Measurements from ENCODE around the gene SMAD6.

Gene SMAD6

DNA sequence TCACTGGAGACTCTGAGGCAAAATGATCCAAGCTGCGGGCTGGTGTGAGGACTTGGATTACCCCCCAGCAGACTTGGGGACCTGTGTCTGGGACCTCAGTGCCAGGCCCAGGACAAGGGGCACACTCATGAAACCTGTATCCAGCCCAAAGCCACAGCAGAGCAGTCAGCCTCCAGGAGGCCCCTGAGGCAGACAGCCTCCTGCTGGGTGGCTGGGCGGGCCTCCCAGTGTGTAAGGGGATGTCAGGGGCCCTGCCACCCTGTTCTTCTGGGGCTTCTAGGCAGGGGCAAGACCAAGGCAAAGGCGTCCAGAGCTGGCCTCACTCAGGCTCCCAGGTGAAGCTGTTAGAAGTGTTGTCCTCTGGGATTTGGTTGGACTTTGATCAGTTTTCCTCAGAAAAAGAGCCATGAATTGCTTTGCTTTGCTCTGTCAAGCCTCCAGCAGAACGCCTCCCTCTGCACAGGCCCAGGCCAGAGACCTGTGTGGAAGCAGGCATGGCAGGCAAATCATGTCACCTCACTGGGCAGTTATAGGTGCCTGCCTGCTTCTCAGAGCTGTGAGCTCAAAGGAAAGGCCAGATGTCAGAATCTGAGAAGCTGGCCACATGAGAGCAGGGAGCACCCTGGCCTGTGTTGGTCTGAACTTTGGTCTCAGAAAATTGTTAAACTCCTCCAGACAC, 77.4 kb downstream of the SMAD6 start:
- no peak for DNase-seq

DNA sequence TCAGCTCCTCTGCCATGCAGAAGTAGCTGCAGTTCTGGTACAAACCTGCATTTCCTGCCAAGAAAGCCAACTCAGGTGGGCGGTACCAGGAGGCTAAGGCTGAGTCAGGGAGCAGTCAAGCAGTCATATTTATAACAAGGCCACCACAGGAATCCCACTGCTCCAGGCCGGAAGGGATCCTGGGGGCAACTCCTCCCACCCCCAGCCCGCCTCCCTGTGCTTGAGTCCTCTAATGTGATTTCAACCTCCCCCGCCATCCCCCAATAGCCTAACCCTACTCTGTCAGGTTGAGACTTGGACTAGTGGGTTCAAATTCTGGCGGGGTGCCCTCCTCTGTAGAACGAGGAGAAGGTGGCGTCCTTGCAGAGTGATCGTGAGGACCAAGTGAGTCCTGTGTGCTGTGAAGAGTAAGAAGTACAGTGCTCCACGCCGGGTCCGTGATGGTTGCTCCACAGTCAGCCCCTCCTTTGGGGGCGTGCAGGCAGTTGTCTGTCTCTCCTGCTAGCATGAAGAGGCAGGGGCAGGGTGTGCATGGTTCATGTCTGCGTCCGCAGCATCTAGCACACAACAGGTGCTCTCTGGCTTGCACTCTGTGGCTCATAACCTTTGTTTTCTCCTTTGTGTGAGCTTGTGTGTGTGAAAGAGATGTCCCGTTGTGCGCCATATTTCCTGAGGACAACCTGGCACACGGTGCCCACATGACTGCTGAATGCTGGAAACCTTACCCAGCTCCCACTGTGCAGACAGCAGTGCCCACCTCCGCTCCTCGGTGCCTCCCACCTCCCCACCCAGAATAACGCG, 78.3 kb downstream of the SMAD6 start:
- no peak for DNase-seq

DNA sequence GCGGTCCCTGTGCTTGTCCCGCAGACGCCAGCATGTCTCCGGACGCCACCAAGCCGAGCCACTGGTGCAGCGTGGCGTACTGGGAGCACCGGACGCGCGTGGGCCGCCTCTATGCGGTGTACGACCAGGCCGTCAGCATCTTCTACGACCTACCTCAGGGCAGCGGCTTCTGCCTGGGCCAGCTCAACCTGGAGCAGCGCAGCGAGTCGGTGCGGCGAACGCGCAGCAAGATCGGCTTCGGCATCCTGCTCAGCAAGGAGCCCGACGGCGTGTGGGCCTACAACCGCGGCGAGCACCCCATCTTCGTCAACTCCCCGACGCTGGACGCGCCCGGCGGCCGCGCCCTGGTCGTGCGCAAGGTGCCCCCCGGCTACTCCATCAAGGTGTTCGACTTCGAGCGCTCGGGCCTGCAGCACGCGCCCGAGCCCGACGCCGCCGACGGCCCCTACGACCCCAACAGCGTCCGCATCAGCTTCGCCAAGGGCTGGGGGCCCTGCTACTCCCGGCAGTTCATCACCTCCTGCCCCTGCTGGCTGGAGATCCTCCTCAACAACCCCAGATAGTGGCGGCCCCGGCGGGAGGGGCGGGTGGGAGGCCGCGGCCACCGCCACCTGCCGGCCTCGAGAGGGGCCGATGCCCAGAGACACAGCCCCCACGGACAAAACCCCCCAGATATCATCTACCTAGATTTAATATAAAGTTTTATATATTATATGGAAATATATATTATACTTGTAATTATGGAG, 79.1 kb downstream of the SMAD6 start:
- no peak for DNase-seq

DNA sequence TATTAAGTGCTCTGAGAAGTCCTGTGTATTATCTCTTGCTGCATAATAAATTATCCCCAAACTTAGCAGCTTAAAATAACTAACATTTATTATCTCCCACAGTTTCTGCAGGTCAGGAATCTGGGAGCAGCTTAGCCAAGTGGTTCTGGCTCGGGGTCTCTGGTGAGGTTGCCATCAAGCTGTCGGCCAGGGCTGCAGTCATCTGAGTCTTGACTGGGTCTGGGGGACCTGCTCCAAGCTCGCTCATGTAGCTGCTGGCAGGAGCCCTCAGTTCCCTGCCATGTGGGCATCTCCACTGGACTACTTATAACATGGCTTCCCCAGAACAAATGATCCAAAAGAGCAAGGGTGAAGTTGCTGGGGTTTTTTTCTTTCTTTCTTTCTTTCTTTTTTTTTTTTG, 80.7 kb downstream of the SMAD6 start:
- no peak for DNase-seq

DNA sequence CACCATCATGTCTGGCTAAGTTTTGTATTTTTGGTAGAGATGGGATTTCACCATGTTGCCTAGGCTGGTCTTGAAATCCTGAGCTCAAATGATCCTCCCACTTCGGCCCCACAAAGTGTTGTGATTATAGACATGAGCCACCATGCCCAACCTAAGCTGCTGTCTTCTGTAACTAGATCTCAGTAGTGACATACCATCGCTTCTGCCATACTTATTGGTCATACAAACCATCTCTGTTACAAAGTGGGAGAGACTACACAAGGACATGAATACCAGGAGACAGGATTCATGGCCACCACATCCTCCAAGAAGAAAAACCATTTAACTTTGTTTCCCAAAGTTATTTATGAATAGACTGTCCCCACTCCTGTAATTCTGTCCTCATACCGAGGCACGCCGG, 81.3 kb downstream of the SMAD6 start:
- no peak for DNase-seq

DNA sequence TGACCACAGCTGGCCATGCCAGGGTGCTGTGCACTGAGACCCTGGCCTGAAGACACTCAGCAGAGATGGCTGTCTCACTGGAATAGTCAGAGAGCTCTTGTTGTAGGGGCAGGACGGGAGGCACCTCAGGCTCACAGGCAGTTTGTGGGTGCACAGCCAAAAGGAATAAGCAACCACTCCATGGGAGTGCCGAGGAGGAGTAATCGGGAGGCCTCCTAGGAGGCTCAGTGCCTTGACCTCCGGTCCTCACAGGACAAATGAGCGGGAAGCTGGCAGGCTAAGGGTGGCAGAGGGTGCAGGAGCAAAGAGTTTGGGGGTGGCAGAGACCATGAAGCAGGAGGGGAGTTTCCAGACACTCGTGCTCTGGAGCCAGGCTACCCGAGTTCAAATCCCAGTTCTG, 81.7 kb downstream of the SMAD6 start:
- DNase-seq = no peak

DNA sequence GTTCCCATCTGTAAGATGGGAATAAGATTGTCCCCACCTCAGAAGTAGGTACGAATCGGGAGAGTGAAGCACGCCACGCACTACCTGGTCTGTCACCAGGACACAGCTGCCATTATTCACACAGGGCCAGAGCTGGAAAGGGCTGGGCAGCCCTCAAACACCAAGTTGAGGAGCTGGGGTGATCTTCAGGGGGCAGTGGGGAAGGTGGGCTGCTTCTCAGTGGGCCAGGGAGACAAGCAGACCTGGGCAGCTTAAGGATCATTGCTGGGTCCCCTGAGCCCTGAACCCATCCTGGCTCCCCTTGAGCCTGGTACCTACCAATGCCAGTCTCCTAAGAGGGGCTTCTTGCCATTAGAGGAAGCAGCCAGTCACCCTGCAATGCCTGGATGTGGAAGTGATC, 82.1 kb downstream of the SMAD6 start:
- no peak for DNase-seq

DNA sequence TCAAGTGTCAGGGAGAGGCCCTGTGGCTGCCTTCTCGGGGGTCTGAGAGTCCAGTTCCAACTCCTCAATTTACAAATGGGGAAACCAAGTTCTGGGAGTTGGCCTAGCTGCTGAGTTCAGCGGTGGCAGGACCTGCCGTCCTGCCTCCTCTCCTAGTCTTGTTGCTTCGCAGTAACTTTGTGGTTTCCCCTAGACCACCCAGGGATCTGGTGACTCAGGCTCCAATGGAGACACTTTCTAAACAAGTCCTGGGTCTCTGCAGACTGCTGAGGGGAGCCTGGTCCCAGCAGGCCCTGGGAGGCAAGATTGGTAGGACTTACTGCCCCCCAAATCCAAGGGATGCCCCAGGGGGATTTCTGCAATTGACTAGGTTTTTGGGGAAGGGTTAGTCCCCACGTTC, 83.6 kb downstream of the SMAD6 start:
- no peak for DNase-seq

DNA sequence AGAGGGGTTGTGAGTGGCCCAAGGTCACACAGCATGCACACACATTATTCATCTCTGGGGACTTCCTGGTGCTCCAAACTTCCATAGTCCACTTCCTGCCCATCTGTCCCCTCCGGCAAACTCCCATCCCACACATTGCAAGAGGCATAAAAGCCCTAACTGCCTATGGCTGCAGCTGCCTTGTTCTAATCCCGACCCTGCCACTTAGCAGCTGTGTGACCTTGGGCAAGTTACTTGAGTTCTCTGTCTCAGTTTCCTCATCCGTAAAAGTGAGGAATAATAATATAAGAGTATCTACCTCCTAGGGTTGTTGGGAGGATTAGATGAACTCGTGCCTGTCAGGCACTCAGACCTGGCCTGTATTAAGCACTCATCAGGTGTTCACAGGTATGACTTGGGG, 84.2 kb downstream of the SMAD6 start:
- DNase-seq = no peak

DNA sequence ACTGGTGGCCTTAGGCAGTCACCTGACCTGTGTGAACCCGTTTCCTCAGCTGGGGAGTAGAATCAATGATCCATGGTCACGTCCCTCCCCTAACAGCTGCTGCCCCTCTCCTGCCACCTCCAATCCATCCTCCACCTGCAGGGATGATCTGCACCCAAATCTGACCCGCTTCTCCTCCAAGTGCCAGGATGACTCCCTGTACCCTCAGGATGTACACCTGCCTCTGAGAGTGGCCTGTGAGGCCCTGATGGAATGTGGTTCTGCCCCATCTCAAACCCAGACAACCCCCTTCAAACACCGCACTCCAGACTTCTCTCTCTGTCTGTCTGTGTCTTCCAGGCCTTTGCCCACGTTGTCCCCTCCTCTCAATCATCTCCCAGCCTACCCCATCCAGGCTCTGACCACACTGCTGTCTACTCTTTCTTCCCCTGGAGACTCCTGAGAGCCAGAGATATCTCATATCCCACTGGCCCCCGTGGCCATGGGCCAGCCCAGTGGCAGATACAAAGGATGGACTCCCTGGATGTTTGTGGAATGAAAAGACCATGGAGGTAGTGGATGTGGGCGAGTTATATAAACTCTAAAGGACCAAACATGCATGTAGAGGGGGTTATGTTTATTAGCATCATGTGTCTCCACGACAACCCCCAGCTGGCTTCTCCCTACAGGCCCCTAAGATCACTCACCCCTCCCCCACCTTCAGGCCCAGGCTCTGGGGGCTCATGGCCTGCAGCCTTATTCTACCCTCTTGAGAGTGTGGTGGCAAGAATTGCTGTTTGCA, 84.9 kb downstream of the SMAD6 start:
- no peak for DNase-seq

DNA sequence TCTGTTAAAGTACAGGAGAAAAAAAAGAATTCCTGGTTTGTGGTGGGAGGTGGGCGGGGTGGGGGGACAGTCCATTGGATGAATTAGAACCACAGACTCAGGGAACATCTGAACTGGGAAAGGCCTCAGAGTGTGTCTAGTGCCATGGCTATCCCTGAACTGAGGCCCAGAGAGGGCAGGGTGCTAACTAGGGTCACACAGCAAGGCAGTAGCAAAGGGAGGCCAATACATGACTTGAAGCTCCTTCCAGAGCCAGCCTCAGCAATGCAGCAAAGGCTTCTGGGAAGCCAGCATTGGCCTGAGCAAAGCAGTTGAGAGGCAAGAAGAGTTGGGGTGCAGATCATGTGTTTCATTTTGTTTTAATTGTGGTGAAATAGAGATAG, 85.4 kb downstream of the SMAD6 start:
- DNase-seq = no peak

DNA sequence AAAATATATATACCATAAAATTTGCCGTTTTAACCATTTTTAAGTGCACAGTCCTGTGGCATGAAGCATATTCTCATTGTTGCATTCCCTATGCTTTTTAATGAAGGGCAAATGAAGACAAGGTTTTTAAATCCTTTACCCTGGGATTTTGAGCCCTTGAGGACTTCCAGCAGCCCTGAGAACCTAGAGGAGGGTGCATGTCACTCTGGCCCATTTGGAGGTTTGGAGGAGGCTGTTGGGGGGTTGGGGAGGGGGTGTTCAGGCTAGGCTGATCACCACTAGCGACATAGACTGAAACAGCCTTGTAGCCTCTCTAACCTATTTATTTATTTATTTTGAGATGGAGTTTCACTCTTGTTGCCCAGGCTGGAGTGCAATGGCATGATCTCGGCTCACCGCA, 86.0 kb downstream of the SMAD6 start:
- no peak for DNase-seq

DNA sequence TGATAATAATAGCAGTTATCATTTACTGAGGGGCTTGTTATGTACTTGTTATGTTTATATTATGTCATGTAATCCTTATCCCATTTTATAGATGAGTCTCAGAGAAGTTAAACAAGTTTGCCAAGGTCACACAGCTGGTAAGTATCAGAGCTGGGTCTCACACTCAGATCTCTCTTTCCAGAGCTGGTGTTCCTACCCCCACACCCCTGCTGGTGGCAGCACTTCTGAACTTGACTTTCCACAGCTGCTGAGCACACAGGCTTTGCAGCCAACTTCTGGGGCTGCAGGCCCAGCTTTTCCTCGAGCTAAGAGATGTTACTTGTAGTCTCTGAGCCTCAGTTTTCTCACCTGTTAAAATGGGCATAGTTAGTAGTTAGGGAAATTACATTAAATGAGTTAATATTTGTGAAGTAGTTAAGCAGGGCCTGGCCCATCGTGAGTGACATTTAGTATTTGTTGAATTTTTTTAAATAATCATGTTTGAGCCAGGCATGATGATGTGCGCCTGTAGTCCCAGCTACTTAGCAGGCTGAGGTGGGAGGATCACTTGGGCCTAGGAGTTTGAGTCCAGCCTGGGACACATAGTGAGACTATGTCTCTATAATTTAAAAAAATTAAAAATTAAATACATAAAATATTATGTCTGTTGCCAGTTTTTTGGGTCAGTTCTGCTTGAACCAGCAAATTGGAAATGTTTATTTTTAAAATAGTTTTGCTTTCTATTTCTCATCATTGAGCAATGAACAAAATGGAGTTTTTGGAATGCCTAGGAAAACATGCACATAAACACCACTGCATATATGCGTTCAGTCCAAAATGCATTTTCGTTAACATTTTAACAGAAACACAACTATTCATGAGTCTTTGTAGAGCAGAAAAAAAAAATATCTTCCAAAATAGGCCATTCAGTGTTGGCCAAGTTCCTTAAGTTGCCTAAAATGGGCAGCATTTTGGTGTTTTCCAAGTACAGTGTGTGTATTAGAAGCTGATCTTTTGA, 87.3 kb downstream of the SMAD6 start:
- DNase-seq = no peak

DNA sequence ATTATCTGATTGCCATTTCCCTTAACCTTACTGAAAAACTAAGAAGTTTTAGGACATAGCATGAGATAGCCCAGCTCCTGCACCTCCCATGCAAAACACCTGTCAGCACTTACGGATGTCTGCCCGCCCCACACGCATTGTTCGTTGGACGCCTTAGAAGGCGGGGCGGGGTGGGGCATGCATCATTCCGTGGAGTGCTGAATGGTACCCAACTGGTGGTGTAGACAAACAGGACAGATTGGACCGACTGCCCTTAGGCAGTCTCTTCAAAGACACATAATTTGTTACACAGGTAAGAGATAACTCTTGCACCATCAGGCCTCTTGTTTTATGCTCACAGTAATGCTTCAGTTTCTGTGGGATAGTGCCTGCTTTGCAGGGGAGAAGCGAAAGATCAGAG, 93.8 kb downstream of the SMAD6 start:
- no peak for DNase-seq

DNA sequence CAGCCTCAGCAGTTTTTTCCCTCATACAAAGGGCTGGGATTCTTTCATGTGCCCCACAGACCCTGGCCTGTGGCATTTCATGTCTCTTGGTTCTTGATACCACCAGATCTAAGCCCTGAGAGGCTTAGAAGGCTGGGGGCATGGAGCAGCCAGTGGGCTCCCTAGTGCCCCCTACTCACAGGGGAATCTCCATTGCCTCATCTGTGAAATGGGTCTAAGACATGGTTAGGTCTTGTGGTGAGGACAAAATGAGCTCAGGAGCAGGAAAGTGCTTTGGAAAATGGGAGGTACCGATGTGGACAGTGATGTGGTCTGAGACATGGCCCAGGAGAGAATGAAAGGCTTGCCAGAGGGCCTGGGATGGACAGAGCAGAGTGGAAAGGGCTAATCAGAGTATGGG, 94.3 kb downstream of the SMAD6 start:
- no peak for DNase-seq

DNA sequence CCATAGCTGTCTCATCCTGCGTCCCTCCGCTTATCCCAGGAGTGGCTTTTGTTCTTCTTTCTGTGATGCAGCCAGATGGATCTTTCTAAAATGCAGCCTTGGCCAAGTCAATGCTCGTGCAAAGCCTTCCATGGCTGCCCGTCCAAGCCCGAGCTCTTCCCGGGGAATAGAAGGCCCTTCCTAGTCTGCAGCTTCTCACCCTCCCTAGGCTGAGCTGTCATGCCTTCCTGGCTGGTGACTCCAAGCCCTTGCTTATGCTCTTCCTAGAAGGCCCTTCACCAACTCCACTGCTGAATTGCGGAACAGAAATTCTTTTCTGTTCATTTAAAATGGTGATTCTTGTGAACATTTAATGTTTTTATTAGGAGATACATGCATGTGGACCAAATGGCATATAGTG, 95.9 kb downstream of the SMAD6 start:
- no peak for DNase-seq

DNA sequence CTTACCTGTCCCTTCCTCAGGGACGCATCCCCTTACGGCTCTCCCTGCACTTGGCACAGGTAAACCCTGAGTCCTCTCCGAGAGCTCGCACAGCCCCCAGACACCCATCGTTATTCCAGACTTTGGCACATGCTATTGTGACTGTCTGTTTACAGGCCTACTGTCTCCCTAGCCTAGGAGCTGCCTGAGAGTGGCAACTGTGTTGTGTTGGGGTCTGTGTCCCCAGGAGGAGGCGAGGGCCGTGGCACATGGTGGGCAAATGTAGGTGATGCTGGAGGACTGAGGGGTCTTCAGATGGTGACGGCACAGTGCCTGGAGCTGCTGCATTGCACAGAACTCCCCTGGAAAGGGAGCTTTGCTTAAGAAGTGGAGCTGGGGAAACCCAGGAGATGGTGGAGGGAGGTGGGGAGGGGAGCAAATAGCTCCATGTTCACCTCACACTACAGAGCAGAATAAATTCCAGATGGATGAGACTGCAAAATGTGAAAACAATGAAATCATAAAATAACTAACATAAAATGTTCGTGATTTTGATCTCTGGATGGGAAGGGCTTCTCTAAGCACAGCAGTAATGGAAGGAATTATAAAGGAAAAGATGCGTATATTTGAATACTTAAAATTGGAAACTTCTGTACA, 96.5 kb downstream of the SMAD6 start:
- DNase-seq = no peak

DNA sequence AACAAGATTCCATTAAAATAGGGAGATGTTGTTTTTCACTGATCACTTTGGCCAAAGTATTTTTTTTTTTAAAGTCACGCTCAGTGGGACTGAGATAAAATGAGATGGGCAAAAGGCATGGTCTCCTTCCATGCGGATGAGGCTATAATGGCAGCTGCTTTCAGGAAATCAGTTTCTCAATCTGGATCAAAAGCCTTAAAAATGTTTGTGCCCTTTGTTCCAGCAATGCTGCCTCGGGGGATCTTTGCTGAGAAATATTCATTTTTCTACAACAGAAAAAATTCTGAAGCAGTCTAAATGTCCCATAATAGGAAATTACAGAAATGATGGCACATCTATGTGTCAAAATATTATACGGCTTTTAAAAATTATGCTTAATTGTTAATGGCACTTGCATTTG, 97.2 kb downstream of the SMAD6 start:
- no peak for DNase-seq

DNA sequence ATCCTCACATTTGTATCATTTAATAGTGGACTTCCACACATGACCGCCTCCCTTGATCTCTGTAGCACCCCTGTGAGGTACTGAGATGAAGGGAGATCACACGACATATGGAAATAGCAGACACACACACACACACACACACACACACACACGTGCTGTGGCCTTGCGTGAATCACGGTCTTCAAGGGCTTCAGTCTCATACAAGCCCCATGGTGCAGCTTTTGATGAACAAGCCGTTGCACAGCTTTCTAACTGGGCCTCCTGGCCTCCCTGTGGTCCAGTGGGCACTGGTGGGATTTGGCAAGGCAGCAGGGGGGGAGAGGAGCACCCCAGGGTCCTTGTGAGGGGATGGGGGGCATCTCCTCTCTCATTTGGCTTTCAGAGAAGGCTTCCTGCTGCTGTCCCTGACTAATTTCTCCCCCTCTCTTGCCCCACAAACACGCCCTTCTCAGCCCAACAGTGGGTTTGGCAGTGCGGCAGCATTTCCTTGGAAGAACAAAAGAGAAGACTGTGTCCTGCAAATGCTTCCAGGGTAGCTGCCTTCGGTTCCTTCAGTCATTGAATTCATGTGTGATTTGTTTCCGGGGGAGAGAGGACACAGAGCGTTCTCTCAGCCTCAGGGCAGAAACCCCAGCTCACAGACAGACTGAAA, 98.7 kb downstream of the SMAD6 start:
- no peak for DNase-seq

DNA sequence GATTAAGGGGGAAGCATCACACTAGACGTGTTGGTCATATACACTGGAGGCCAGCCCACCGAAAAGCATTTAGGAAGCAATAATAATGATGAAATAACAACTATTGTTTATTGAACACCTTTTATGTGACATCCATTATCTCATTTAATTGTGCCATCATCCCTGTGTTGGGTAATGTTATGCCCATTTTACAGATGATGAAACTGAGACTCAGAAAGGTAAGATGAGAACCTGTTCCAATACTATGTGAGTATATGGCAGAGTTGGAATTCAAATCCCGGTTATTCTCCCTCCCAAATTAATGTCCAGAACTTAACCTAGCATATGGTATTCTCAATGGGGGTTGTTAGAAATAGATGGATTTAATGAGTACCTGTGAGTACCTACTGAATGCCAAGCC, 99.2 kb downstream of the SMAD6 start:
- no peak for DNase-seq

Measured in CD4-positive, alpha-beta T cell treated with Interleukin-4 for 4 hours (primary cell).